ENCODE data around the gene STYXL1.
A peak's percentile ranks its signal among the peaks of the same experiment; 100 is the strongest.
"Not testable (repeated sequence)": the region's sequence is repeated elsewhere in the genome, so short reads cannot be mapped to it uniquely, and the experiment has no call there.

The STYXL1 gene

GRCh38 chr7:76065016-76065612 lies 17.3 kb upstream of the STYXL1 start:
- no peak for DNase-seq

- no peak for DNase-seq
These were observed 16.6 kb upstream of the STYXL1 start for GRCh38 chr7:76064208-76064970.

GRCh38 chr7:76063525-76063924 lies 15.7 kb upstream of the STYXL1 start:
- peak in 1 of 2 experiments; percentile 31 for DNase-seq

GRCh38 chr7:76063114-76063513 lies 15.3 kb upstream of the STYXL1 start:
- DNase-seq = no peak

- DNase-seq = no peak
These were observed 14.5 kb upstream of the STYXL1 start for GRCh38 chr7:76062254-76062653.

GRCh38 chr7:76060842-76061241 lies 13.0 kb upstream of the STYXL1 start:
- DNase-seq = no peak

- DNase-seq = not testable (repeated sequence)
These were observed 10.9 kb upstream of the STYXL1 start for GRCh38 chr7:76058745-76059144.

GRCh38 chr7:76057813-76058145 lies 10.0 kb upstream of the STYXL1 start:
- DNase-seq = no peak

GRCh38 chr7:76057103-76057812 lies 9.5 kb upstream of the STYXL1 start:
- no peak for DNase-seq

- no peak for DNase-seq
These were observed 8.4 kb upstream of the STYXL1 start for GRCh38 chr7:76056241-76056640.

GRCh38 chr7:76054123-76055120 lies 6.6 kb upstream of the STYXL1 start:
- no peak for DNase-seq

- no peak for DNase-seq
These were observed 5.7 kb upstream of the STYXL1 start for GRCh38 chr7:76053461-76053860.

- DNase-seq = not testable (repeated sequence)
These were observed 4.9 kb upstream of the STYXL1 start for GRCh38 chr7:76052681-76053080.

GRCh38 chr7:76051840-76052239 lies 4.0 kb upstream of the STYXL1 start:
- DNase-seq = no peak

- DNase-seq = no peak
These were observed 2.7 kb upstream of the STYXL1 start for GRCh38 chr7:76050545-76050944.

- DNase-seq = no peak
These were observed 1.5 kb upstream of the STYXL1 start for GRCh38 chr7:76049295-76049694.

GRCh38 chr7:76048668-76048988 lies 828 bp upstream of the STYXL1 start:
- peak; percentile 22 to 59 for DNase-seq

GRCh38 chr7:76047305-76047810 lies 442 bp downstream of the STYXL1 start:
- DNase-seq = peak in 1 of 2 experiments; percentile 52

- DNase-seq = no peak
These were observed 3.4 kb downstream of the STYXL1 start for GRCh38 chr7:76044375-76044865.

GRCh38 chr7:76040126-76040525 lies 7.7 kb downstream of the STYXL1 start:
- DNase-seq = no peak

GRCh38 chr7:76037310-76037709 lies 10.5 kb downstream of the STYXL1 start:
- DNase-seq = no peak

- no peak for DNase-seq
These were observed 15.8 kb downstream of the STYXL1 start for GRCh38 chr7:76031964-76032363.

- peak in 1 of 2 experiments; percentile 51 for DNase-seq
These were observed 18.1 kb downstream of the STYXL1 start for GRCh38 chr7:76029682-76030081.

Data from NCI-H526 (cell line).